OCI-LY7 (cell line): ENCODE data around the gene SERTAD2.

Source experiments
- CTCF ChIP-seq: fragments of 200-600 bp; sonication (generic); conservative IDR thresholded peaks from 2 replicates; pipeline ENCODE4 v1.5.1; 2014; ENCODE audit warnings: mild to moderate bottlenecking, antibody characterized with exemption, low read length, moderate library complexity, mixed read lengths
- EZH2phosphoT487 ChIP-seq: fragments of 200-600 bp; sonication (generic); IDR thresholded peaks from 2 replicates; pipeline ENCODE4 v1.6.1; 2018; ENCODE audit warnings: low read depth, borderline replicate concordance, mild to moderate bottlenecking, mixed run types, antibody characterized with exemption, low read length, moderate library complexity, mixed read lengths

DNA sequence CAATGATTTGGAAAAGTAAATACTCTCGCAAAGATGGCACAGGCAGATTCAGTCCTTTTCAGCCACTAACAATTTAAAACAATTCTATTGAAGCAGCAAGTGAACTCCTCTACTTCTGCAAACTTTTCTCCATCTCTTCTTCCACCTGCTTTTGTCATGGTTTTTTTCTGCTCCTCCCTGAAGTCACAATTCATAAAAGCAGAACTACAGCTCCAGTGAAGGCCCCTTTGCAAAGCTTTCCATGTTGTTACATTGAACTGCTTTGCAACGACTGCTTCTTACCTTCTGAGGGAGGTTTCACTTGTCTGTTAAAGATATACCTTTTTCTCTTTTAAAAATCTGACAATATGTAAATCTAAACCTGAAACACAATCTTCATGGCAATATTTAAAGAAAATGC is 3.7 kb upstream of the SERTAD2 start:
- no peak for TF ChIP-seq CTCF
- no peak for TF ChIP-seq EZH2phosphoT487
